ENCODE data around the gene TIFAB. TPM values are rescaled to one million over a fixed set of nuclear protein-coding genes. Genes with fewer than 3 reads are reported as not detected.

The TIFAB gene
- total RNA-seq, 1 donor from 2014 or later, result not detected

DNA sequence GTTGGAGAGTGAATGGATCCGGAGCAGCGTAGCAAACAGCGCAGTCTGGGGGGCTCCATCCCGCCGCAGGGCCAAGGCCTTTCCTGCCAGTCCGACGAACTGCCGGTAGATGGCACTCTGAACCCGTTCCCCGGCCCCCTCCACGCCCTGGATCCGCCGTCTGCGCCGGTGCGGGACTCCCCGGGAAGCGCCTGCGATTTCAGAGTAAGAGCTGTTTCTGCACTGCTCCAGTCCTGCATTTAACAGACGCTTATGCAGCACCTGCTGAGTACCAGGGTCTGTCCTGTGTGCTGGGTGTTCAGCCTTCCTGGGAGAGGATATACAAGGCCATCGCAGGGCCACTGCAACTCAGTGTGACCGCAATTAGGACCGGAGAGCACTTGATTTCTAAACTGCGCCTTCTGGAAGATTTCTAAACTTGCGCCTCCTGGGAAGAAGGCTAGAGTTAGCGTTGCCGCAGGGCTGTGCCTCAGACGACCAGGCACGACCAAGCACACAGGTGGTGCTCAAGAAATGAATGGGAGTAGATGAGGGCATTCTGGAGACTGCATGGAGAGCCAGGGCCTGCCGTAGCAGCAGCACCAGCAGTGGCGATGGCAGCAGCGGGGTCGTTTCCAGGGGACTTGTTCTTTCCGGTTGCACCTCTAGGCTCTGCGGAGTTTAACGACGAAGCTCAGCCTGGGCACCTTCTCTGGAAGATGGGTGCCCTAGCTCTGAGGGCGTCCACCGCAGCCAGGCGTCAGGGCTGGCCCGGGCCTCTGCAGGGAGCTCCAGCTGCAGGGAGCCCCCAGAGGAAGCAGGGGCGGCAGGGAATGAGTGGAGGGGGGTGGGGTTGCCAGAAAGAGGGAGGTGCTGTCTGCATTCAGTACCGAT lies 14.3 kb upstream of the TIFAB start:
- no peaks in the 10 kb centered on the region for H3K9me3 Mint-ChIP-seq (ENCODE audit: unreplicated experiment)
- peaks cover 16% of the 10 kb centered on the region for H3K4me1 Mint-ChIP-seq (ENCODE audit: unreplicated experiment)
- no peaks in the 10 kb centered on the region for H3K36me3 Mint-ChIP-seq (ENCODE audit: low read depth, unreplicated experiment)
- DNase-seq (ENCODE audit: low spot score), result peak; percentile 89
- H3K27ac Mint-ChIP-seq (ENCODE audit: unreplicated experiment), result no peak overlapping the region
- TF ChIP-seq CTCF (IDR thresholded peaks at IDR 0.05; ENCODE audit: unreplicated experiment), result peak; percentile 60
- H3K27me3 Mint-ChIP-seq (ENCODE audit: unreplicated experiment), result peaks cover 23% of the 10 kb centered on the region
- peak overlapping the region; percentile 45 for H3K4me3 Mint-ChIP-seq (ENCODE audit: unreplicated experiment)

- no peaks in the 10 kb centered on the region for H3K9me3 Mint-ChIP-seq (ENCODE audit: unreplicated experiment)
- no peak overlapping the region for H3K27ac Mint-ChIP-seq (ENCODE audit: unreplicated experiment)
- peaks cover 20% of the 10 kb centered on the region for H3K27me3 Mint-ChIP-seq (ENCODE audit: unreplicated experiment)
- no peaks in the 10 kb centered on the region for H3K36me3 Mint-ChIP-seq (ENCODE audit: low read depth, unreplicated experiment)
- no peak overlapping the region for H3K4me3 Mint-ChIP-seq (ENCODE audit: unreplicated experiment)
- H3K4me1 Mint-ChIP-seq (ENCODE audit: unreplicated experiment), result peaks cover 16% of the 10 kb centered on the region
- DNase-seq (ENCODE audit: low spot score), result no peak
- TF ChIP-seq CTCF (IDR thresholded peaks at IDR 0.05; ENCODE audit: unreplicated experiment), result no peak
Measured at GRCh38 chr5:135465391-135466122, 13.4 kb upstream of the TIFAB start.

- H3K4me3 Mint-ChIP-seq (ENCODE audit: unreplicated experiment), result no peak overlapping the region
- DNase-seq (ENCODE audit: low spot score), result peak; percentile 68
- H3K36me3 Mint-ChIP-seq (ENCODE audit: low read depth, unreplicated experiment), result no peaks in the 10 kb centered on the region
- peak; percentile 62 for TF ChIP-seq CTCF (IDR thresholded peaks at IDR 0.05; ENCODE audit: unreplicated experiment)
- H3K9me3 Mint-ChIP-seq (ENCODE audit: unreplicated experiment), result no peaks in the 10 kb centered on the region
- H3K27me3 Mint-ChIP-seq (ENCODE audit: unreplicated experiment), result peaks cover 13% of the 10 kb centered on the region
- H3K4me1 Mint-ChIP-seq (ENCODE audit: unreplicated experiment), result peaks cover 19% of the 10 kb centered on the region
- no peak overlapping the region for H3K27ac Mint-ChIP-seq (ENCODE audit: unreplicated experiment)
Measured at GRCh38 chr5:135462304-135462703, 10.2 kb upstream of the TIFAB start.

GRCh38 chr5:135461481-135462151 lies 9.5 kb upstream of the TIFAB start:
- H3K4me1 Mint-ChIP-seq (ENCODE audit: unreplicated experiment), result peaks cover 17% of the 10 kb centered on the region
- DNase-seq (ENCODE audit: low spot score), result no peak
- no peaks in the 10 kb centered on the region for H3K36me3 Mint-ChIP-seq (ENCODE audit: low read depth, unreplicated experiment)
- no peak for TF ChIP-seq CTCF (IDR thresholded peaks at IDR 0.05; ENCODE audit: unreplicated experiment)
- H3K27me3 Mint-ChIP-seq (ENCODE audit: unreplicated experiment), result peaks cover 15% of the 10 kb centered on the region
- no peak overlapping the region for H3K4me3 Mint-ChIP-seq (ENCODE audit: unreplicated experiment)
- H3K9me3 Mint-ChIP-seq (ENCODE audit: unreplicated experiment), result no peaks in the 10 kb centered on the region
- H3K27ac Mint-ChIP-seq (ENCODE audit: unreplicated experiment), result no peak overlapping the region

All from endothelial cell (in vitro differentiated cells).